GM12878 (cell line): ENCODE data around the gene ST6GALNAC3. TPM values are rescaled to one million over a fixed set of nuclear protein-coding genes. Genes with fewer than 3 reads are reported as not detected.

Experiments
- ATAC-seq: fragments of 200-7000 bp; cut with Tn5 transposase; 3 replicates; pipeline ENCODE4 v1.9.1; 2020; ENCODE audit warnings: mild to moderate bottlenecking, moderate library complexity
- BruUV-seq: library from RNA; stranded (reverse); fragments of 400-500 nt; replicated peaks from 2 replicates; lab custom pipeline; 2021; lab: Mats Ljungman, UMichigan
- CTCF ChIA-PET: fragments of 300-600 bp; sonication (Branson Sonifier 250); formaldehyde crosslinking; extraction: SDS; loops from one replicate; lab custom pipeline; 2021; ENCODE audit warnings: inconsistent platforms; lab: Yijun Ruan, JAX
- POLR2A ChIA-PET: fragments of 350-600 bp; formaldehyde crosslinking; extraction: SDS; loops from one replicate; lab custom pipeline; 2021; ENCODE audit warnings: inconsistent platforms; lab: Charles Lee
- RAD21 ChIA-PET: fragments of 300-600 bp; sonication (Branson Sonifier 250); formaldehyde crosslinking; loops from one replicate; lab custom pipeline; 2023; ENCODE audit warnings: antibody characterized with exemption; ENCODE audit not compliant: unreplicated experiment; lab: Charles Lee
- SMC1A ChIA-PET: fragments of 300-600 bp; sonication (Branson Sonifier 250); formaldehyde crosslinking; loops from one replicate; lab custom pipeline; 2023; ENCODE audit not compliant: unreplicated experiment, uncharacterized antibody; lab: Charles Lee
- DNase-seq: peaks from one replicate; pipeline ENCODE4 v3.0.0-alpha.2; 2011; ENCODE audit warnings: low read depth, low spot score
- FAIRE-seq: peaks from 3 replicates; lab custom pipeline; 2011; peaks lifted over from hg19 to GRCh38; lab: Jason Lieb, UNC
- H2AFZ ChIP-seq: 2 replicates; pipeline ENCODE4 v1.6.0; 2011; ENCODE audit warnings: low read depth, low read length, control low read depth; ENCODE audit not compliant: control insufficient read depth
- H3K27ac ChIP-seq: 2 replicates; pipeline ENCODE4 v1.5.1; 2011; ENCODE audit warnings: control low read depth; ENCODE audit not compliant: control insufficient read depth, insufficient read depth
- H3K27me3 ChIP-seq, 2 experiments: replicated peaks in 1 of 2; 2 replicates each; pipeline versions ENCODE4 v1.6.0 to v1.6.1; 2011; ENCODE audit warnings: low read length in 1 of 2; ENCODE audit not compliant: control insufficient read depth in 2 of 2, insufficient read depth in 2 of 2
- H3K36me3 ChIP-seq, 2 experiments: 2 replicates each; pipeline ENCODE4 v1.5.1; 2011; ENCODE audit warnings: low read length in 1 of 2; ENCODE audit not compliant: control insufficient read depth in 2 of 2, insufficient read depth in 2 of 2
- H3K4me1 ChIP-seq: 2 replicates; pipeline ENCODE4 v1.6.1; 2011; ENCODE audit warnings: mild to moderate bottlenecking, low read length, moderate library complexity, mixed read lengths; ENCODE audit not compliant: control insufficient read depth, insufficient read depth
- H3K4me2 ChIP-seq: 2 replicates; pipeline ENCODE4 v1.6.0; 2011; ENCODE audit warnings: control low read depth; ENCODE audit not compliant: control insufficient read depth, insufficient read depth
- H3K4me3 ChIP-seq: fragments of 200-600 bp; sonication (generic); 2 replicates; pipeline ENCODE4 v1.5.1; 2016
- H3K79me2 ChIP-seq: 2 replicates; pipeline ENCODE4 v1.6.0; 2011; ENCODE audit warnings: low read length; ENCODE audit not compliant: control insufficient read depth, insufficient read depth
- H3K9ac ChIP-seq: 2 replicates; pipeline ENCODE4 v1.8.0; 2011; ENCODE audit warnings: low read length, control low read depth, mixed read lengths; ENCODE audit not compliant: control insufficient read depth, insufficient read depth
- H3K9me3 ChIP-seq: replicated peaks from 3 replicates; pipeline ENCODE4 v1.5.1; 2011; ENCODE audit warnings: mild to moderate bottlenecking, low read length; ENCODE audit not compliant: control insufficient read depth, insufficient read depth
- H4K20me1 ChIP-seq: 2 replicates; pipeline ENCODE4 v1.6.0; 2011; ENCODE audit not compliant: control insufficient read depth, insufficient read depth
- BRCA1 ChIP-seq: IDR thresholded peaks from 2 replicates; pipeline ENCODE4 v1.6.1; 2011; ENCODE audit warnings: low read depth, low read length, improper control_type of control experiment
- FOXM1 ChIP-seq: IDR thresholded peaks from 2 replicates; pipeline ENCODE4 v1.6.1; 2012; ENCODE audit warnings: low read depth, mild to moderate bottlenecking, inconsistent platforms, low read length, moderate library complexity
- HDGF ChIP-seq: fragments of 450-650 bp; IDR thresholded peaks from 2 replicates; pipeline ENCODE4 v1.6.1; 2016; ENCODE audit warnings: antibody characterized with exemption
- LARP7 ChIP-seq: fragments of 450-650 bp; IDR thresholded peaks from 2 replicates; pipeline ENCODE4 v1.6.1; 2017; ENCODE audit warnings: mild to moderate bottlenecking
- MTA3 ChIP-seq: IDR thresholded peaks from 2 replicates; pipeline ENCODE4 v1.6.1; 2012; ENCODE audit warnings: low read length, inconsistent platforms, borderline replicate concordance
- NR2F1 ChIP-seq: fragments of 450-650 bp; conservative IDR thresholded peaks from 2 replicates; pipeline ENCODE4 v1.6.1; 2017; ENCODE audit warnings: mild to moderate bottlenecking
- SIX5 ChIP-seq: IDR thresholded peaks from 2 replicates; pipeline ENCODE4 v1.6.1; 2011; ENCODE audit warnings: mild to moderate bottlenecking, low read depth, low read length, moderate library complexity; ENCODE audit not compliant: severe bottlenecking
- SRF ChIP-seq, 2 experiments: IDR thresholded peaks; 2 replicates each; pipeline ENCODE4 v1.6.1; 2011; ENCODE audit warnings: low read depth in 2 of 2, low read length in 2 of 2, mild to moderate bottlenecking in 1 of 2, moderate library complexity in 1 of 2
- TAF1 ChIP-seq: IDR thresholded peaks from 2 replicates; pipeline ENCODE4 v1.6.1; 2011; ENCODE audit warnings: mild to moderate bottlenecking, low read depth, low read length, borderline replicate concordance
- WGBS: methylation state at CpG from one replicate; pipeline ENCODE4 v1.1.6; 2016; ENCODE audit warnings: low lambda C conversion rate; ENCODE audit not compliant: insufficient replicate concordance, insufficient coverage; ENCODE audit errors: missing lambda C conversion rate; 5-methylcytosine and 5-hydroxymethylcytosine counted together
- in situ Hi-C: fragments of 300-500 bp; cut with MboI; formaldehyde crosslinking; loops from 9 replicates; pipeline ENCODE4 v1.14.3; 2018; ENCODE audit warnings: mixed read lengths
- intact Hi-C: fragments of 100-400 bp; cut with micrococcal nuclease; formaldehyde crosslinking; loops from one replicate; pipeline ENCODE4 v1.14.2; 2022; ENCODE audit not compliant: unreplicated experiment
- polyA plus RNA-seq, 11 experiments: library from polyadenylated mRNA; depleted of rRNA in 4 of 11; unstranded in 6 of 11; stranded (reverse) in 5 of 11; fragments of >200 nt; fragmentation: Nextera tagmentation in 4 of 11; fragmentation: Illumina TruSeq in 1 of 11; extraction: Ambion mirVana in 4 of 11; extraction: Trizol in 1 of 11; gene quantifications; 1 replicate in 1 of 11; 2 replicates in 10 of 11; pipeline versions ENCODE4 v1.2.1 to v1.2.3, GENCODE V29; 2011 to 2016; ENCODE audit warnings: inconsistent platforms in 2 of 11, missing spikeins in 2 of 11, low read depth in 1 of 11
- total RNA-seq, 4 experiments: library from RNA; depleted of rRNA in 3 of 4; stranded (reverse); fragments of >200 nt in 3 of 4; fragmentation: Illumina TruSeq in 1 of 4; extraction: Trizol in 1 of 4; gene quantifications; 2 replicates each; pipeline versions ENCODE4 v1.2.1 to v1.2.3, GENCODE V29; 2013 to 2021
- TF ChIP-seq, protein P1 (sequence below): IDR thresholded peaks from 2 replicates; pipeline ENCODE4 v1.6.1; 2012; ENCODE audit warnings: low read depth, low read length, improper control_type of control experiment

ST6GALNAC3 gene
- total and polyA plus RNA-seq, 10 of the 15 experiments (the other 5 are each of a cell fraction or from before 2014, with no cell fraction given) = 0.04 to 0.68 (median 0.18) TPM; not detected in 3

GRCh38 chr1:76674689-76675210 is 600.2 kb downstream of the ST6GALNAC3 start:
- BruUV-seq = no TSS peak
- POLR2A ChIA-PET = no interaction called here
- Histone ChIP-seq H3K79me2 (no peaks in the 10 kb centered on the region), H3K27ac (no peak overlapping the region), H3K36me3 (no peaks in the 10 kb centered on the region), H2AFZ (no peak overlapping the region), H3K27me3 (no peaks in the 10 kb centered on the region), H3K9me3 (no peaks in the 10 kb centered on the region), H4K20me1 (no peaks in the 10 kb centered on the region), H3K4me2 (no peak overlapping the region), H3K4me3 (no peak overlapping the region), H3K9ac (no peak overlapping the region), H3K4me1 (no peaks in the 10 kb centered on the region)
- no peak for ATAC-seq
- intact Hi-C loops (no loop called here), in situ Hi-C loops (no loop called here)
- no peak for FAIRE-seq
- SMC1A ChIA-PET = no interaction called here
- no peak for TF ChIP-seq TAF1
- no peak for TF ChIP-seq SRF (IDR thresholded peaks at IDR 0.05; ENCODE audit: low read depth in 2 of 2, low read length in 2 of 2)
- TF ChIP-seq SIX5 = no peak
- no peak for TF ChIP-seq FOXM1
- RAD21 ChIA-PET = no interaction called here
- CTCF ChIA-PET = no interaction called here
- 44% methylated on average over 3 of the region's 3 CpGs for WGBS
- no peak for DNase-seq

- no peaks in the 10 kb centered on the region for H3K79me2 ChIP-seq
- in situ Hi-C loops (no loop called here), intact Hi-C loops (no loop called here)
- CTCF ChIA-PET = no interaction called here
- H3K9ac ChIP-seq = no peak overlapping the region
- ATAC-seq (peak; percentile 71), DNase-seq (no peak), FAIRE-seq (no peak)
- H2AFZ ChIP-seq = no peak overlapping the region
- no peak overlapping the region for H3K4me3 ChIP-seq
- H3K27me3 ChIP-seq = no peaks in the 10 kb centered on the region
- no peak overlapping the region for H3K27ac ChIP-seq
- WGBS = 14% methylated on average over 5 of the region's 5 CpGs
- BruUV-seq = no TSS peak
- H3K4me2 ChIP-seq = no peak overlapping the region
- no peaks in the 10 kb centered on the region for H3K9me3 ChIP-seq
- SMC1A ChIA-PET = interaction anchor here (0.6 to 1.4 kb wide), 2 partner anchors 23 to 36 kb away, joined by 3 read pairs; no protein-coding TSS in a partner anchor
- TF ChIP-seq LARP7 = no peak
- TF ChIP-seq, protein P1, sequence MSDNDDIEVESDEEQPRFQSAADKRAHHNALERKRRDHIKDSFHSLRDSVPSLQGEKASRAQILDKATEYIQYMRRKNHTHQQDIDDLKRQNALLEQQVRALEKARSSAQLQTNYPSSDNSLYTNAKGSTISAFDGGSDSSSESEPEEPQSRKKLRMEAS = no peak
- TF ChIP-seq MTA3 = no peak
- TF ChIP-seq NR2F1 = peak; percentile 53; the same call in 1 of the 2 replicates
- TF ChIP-seq HDGF = no peak
- no peak for TF ChIP-seq BRCA1
- H3K36me3 ChIP-seq = no peaks in the 10 kb centered on the region
- POLR2A ChIA-PET = no interaction called here
- no peaks in the 10 kb centered on the region for H4K20me1 ChIP-seq
- RAD21 ChIA-PET = no interaction called here
- no peaks in the 10 kb centered on the region for H3K4me1 ChIP-seq
These were observed 603.2 kb downstream of the ST6GALNAC3 start for GRCh38 chr1:76677416-76678405.
